Progenitor cell of endocrine pancreas (in vitro differentiated cells): ENCODE measurements around the gene PLEKHG4. TPM values are rescaled to one million over a fixed set of nuclear protein-coding genes. Genes with fewer than 3 reads are reported as not detected.

Experiments
- DNase-seq: peaks from one replicate; pipeline ENCODE4 v3.0.0; 2021; ENCODE audit warnings: low spot score; ENCODE audit not compliant: unreplicated experiment
- H3K27ac Mint-ChIP-seq: 2 replicates; pipeline ENCODE4 v1.8.0; 2021; ENCODE audit warnings: mild to moderate bottlenecking, moderate library complexity, mixed read lengths
- H3K27me3 Mint-ChIP-seq: 2 replicates; pipeline ENCODE4 v1.8.0; 2021; ENCODE audit warnings: mixed read lengths
- H3K36me3 Mint-ChIP-seq: 2 replicates; pipeline ENCODE4 v1.8.0; 2022; ENCODE audit warnings: mixed read lengths; ENCODE audit not compliant: insufficient read depth
- H3K4me1 Mint-ChIP-seq: 2 replicates; pipeline ENCODE4 v1.8.0; 2021; ENCODE audit warnings: low read depth, mixed read lengths
- H3K4me3 Mint-ChIP-seq: 2 replicates; pipeline ENCODE4 v1.8.0; 2021; ENCODE audit warnings: low read depth, mild to moderate bottlenecking, moderate library complexity, mixed read lengths
- H3K9me3 Mint-ChIP-seq: 2 replicates; pipeline ENCODE4 v1.8.0; 2021; ENCODE audit warnings: low read depth, mixed read lengths
- CTCF ChIP-seq: fragments of 200-600 bp; sonication (generic); IDR thresholded peaks from one replicate; pipeline ENCODE4 v1.5.0; 2021; ENCODE audit warnings: antibody characterized with exemption, mild to moderate bottlenecking; ENCODE audit not compliant: unreplicated experiment
- long read RNA-seq: library from polyadenylated mRNA; unstranded; transcript quantifications from one replicate; pipeline ENCODE4 v2.0.0, GENCODE V29; 2020
- total RNA-seq: library from RNA; stranded (reverse); gene quantifications from 2 replicates; pipeline ENCODE4 v1.2.1, GENCODE V29; 2021

The PLEKHG4 gene
- total RNA-seq: 3.3 and 3.8 TPM in 2 replicates
- long read RNA-seq, full-length matches to known transcripts: 1 of 1 reads
- long read RNA-seq, partial matches to known transcripts: 0 of 1 reads
- long read RNA-seq, other reads (novel, unspliced or antisense): 0 of 1 reads

GRCh38 chr16:67279296-67280089 lies at the start of gene PLEKHG4:
Gene PLEKHG4, plus strand, starts transcription at chr16:67279532. Its CDS starts 513 bp downstream, at chr16:67280045.
- H3K27me3 Mint-ChIP-seq: peaks cover 22% of the 10 kb centered on the region
- no peaks in the 10 kb centered on the region for H3K9me3 Mint-ChIP-seq
- H3K4me1 Mint-ChIP-seq: no peaks in the 10 kb centered on the region
- DNase-seq: peak; percentile 57
- H3K27ac Mint-ChIP-seq: no peak within 1 kb of the TSS
- TF ChIP-seq CTCF: peak; percentile 77
- H3K4me3 Mint-ChIP-seq: peak within 1 kb of the TSS; percentile 50
- no peaks in the 10 kb centered on the region for H3K36me3 Mint-ChIP-seq

GRCh38 chr16:67229906-67230808 lies 49.2 kb upstream of the PLEKHG4 start:
- Mint-ChIP-seq H3K27me3 (no peaks in the 10 kb centered on the region), H3K36me3 (peaks cover 7% of the 10 kb centered on the region), H3K4me3 (peak overlapping the region; percentile 9), H3K4me1 (peaks cover 17% of the 10 kb centered on the region), H3K27ac (no peak overlapping the region), H3K9me3 (no peaks in the 10 kb centered on the region)
- no peak for TF ChIP-seq CTCF
- no peak for DNase-seq

- TF ChIP-seq CTCF: no peak
- no peak overlapping the region for H3K27ac Mint-ChIP-seq
- peaks cover 17% of the 10 kb centered on the region for H3K4me1 Mint-ChIP-seq
- H3K36me3 Mint-ChIP-seq: peaks cover 8% of the 10 kb centered on the region
- no peaks in the 10 kb centered on the region for H3K9me3 Mint-ChIP-seq
- no peak overlapping the region for H3K4me3 Mint-ChIP-seq
- no peak for DNase-seq
- H3K27me3 Mint-ChIP-seq: no peaks in the 10 kb centered on the region
These were observed 48.3 kb upstream of the PLEKHG4 start for GRCh38 chr16:67230809-67231660.

GRCh38 chr16:67233596-67233995 lies 45.7 kb upstream of the PLEKHG4 start:
- Mint-ChIP-seq H3K27ac (no peak overlapping the region), H3K36me3 (peaks cover 14% of the 10 kb centered on the region), H3K4me1 (no peaks in the 10 kb centered on the region), H3K9me3 (no peaks in the 10 kb centered on the region), H3K4me3 (no peak overlapping the region), H3K27me3 (no peaks in the 10 kb centered on the region)
- TF ChIP-seq CTCF: no peak
- DNase-seq: no peak
